ENCODE data around the gene RSPH9.
"Not testable (repeated sequence)": the region's sequence is repeated elsewhere in the genome, so short reads cannot be mapped to it uniquely, and the experiment has no call there.

Gene RSPH9

DNA sequence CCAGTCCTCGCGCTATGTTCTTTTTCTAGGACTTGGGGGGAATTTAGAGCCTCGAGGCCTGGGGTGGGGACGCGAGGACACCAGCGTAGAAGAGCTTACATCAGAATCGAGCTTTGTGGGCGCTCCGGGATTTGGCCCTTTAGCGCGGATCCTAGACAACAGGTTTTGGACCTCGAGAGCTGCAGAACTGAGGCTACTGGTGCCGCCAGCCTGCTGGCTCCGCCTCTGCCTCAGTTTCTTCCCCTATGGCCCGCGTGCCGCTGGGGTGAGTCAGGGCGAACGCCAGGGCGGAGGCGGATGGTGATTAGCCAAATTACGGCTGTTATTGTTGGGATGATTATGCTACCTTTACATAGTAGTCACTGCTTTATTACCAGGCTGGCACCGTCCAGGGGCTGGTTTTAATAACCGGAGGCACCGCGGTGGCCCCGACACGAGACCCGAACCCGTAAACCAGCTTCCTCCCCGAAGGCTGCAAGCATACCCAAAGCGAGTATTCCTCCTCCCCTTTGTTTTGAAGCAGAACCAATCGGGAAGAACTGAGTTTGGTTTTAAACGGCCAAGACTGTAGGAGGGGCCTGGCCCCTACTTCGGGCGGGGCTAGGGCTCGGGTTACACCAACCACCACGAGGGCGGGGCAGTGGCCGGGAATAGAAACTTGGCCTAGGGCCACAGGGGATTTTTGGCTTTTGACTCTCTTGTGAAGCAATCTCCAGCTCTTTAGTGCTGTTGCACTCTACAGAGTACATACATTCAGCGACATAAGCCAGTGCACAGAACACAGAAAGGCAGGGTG, 15.1 kb upstream of the RSPH9 start:
- DNase-seq: peak; percentile 96

DNA sequence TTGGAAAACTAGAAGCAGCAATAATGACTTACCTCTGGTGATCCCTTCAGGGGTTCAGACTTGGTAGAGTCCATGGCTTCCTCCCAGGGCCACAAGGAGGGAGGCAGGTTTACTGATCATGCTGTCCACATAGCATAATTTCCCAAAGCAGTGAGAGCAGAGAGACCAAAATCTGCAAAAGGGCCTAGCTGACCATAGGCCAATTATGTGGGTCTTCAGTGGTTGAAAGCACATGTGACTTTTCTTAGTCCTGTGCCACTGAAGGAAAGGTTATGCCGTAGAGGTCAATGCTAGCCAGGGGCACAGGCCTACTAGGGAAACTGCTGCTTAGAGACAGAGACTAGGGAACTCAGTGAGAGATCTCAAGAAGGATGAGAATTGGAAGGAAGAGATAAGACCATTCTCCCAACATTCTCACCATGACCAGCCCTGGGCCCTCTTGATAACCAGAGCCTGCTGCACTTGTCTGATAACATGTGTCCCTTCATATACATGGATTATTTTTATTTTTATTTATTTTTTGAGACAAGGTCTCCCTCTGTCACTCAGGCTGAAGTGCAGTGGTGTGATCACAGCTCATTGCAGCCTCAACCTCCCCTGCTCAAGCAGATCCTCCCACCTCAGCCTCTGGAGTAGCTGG, 13.7 kb upstream of the RSPH9 start:
- DNase-seq: no peak

GRCh38 chr6:43633002-43633401, 11.8 kb upstream of the RSPH9 start:
- not testable (repeated sequence) for DNase-seq

GRCh38 chr6:43634702-43635303, 10.0 kb upstream of the RSPH9 start:
- DNase-seq: no peak

DNA sequence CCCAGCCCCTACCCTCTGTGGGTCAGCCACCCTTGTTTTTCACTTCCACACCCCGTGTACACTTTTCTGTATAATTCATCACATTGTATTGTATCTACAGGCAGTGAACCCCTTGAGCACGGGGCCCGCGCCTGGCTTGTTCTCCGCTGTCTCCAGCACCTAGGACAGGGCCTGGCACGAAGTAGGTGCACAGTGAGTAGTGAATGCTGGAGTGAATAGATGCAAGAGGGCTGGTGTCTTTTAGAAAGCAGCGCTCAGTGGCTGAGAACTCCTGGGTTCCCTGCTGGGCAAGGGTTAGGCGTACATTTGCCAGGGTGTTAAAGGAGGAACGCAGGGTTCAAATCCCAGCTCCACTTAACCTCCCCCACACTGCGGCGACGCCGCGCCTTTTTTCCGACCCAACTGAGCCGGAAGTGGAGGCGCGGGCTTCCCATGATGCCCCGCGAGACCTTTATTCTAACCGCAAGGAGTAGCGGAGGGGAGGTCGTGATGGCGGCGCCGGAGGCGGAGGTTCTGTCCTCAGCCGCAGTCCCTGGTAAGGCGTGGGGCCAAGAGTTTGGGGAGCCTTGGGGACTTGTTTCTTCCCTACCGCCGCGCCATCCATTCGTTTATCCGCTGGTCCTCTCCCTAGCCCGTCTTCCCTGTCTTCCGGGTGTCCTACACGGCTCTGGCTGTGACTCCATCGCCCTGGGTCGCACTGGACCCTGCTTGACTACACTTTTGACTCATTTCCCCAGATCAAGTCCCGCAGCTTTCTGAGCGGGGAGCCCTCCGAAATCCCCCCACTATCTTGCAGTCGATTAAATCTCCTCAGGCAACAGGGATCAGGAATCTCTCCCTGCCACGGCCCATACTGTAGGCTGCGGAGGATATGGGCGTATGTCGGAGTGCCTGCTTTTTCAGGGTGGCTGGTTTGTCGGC, 9.2 kb upstream of the RSPH9 start, which contains the start of gene MAD2L1BP:
MAD2L1BP (plus strand) TSS at position 454 of the 921 bp plus-strand sequence; CDS start at position 490, 36 bp downstream.
- DNase-seq: peak; percentile 96

GRCh38 chr6:43636308-43636659, 8.6 kb upstream of the RSPH9 start:
- DNase-seq: peak; percentile 68

DNA sequence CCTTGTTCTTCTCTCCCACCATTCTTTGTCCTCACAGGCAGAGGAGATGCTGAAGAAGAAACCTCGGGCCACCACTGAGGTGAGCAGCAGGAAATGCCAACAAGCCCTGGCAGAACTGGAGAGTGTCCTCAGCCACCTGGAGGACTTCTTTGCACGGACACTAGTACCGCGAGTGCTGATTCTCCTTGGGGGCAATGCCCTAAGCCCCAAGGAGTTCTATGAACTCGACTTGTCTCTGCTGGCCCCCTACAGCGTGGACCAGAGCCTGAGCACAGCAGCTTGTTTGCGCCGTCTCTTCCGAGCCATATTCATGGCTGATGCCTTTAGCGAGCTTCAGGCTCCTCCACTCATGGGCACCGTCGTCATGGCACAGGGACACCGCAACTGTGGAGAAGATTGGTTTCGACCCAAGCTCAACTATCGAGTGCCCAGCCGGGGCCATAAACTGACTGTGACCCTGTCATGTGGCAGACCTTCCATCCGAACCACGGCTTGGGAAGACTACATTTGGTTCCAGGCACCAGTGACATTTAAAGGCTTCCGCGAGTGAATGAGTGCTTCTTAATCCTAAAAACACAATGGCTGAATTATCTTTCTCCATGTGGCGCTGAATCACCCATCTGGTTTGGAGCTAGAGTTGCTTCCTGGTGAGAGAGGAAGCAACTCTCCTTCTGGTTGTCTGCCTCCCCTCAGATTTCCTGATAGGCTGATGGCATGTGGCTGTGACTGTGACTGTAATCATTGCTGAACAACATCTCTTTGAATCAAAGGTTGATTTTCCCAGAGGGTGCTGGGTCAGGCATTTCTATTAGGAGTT, 4.6 kb upstream of the RSPH9 start:
- no peak for DNase-seq

- no peak for DNase-seq
Measured at GRCh38 chr6:43645613-43645964, 753 bp downstream of the RSPH9 start.

GRCh38 chr6:43647613-43648012, 2.8 kb downstream of the RSPH9 start:
- DNase-seq: no peak

- DNase-seq: no peak
Measured at GRCh38 chr6:43648248-43648647, 3.4 kb downstream of the RSPH9 start.

GRCh38 chr6:43652822-43653221, 8.0 kb downstream of the RSPH9 start:
- DNase-seq: not testable (repeated sequence)

GRCh38 chr6:43657221-43657802, 12.5 kb downstream of the RSPH9 start:
- DNase-seq: no peak

GRCh38 chr6:43658161-43658560, 13.3 kb downstream of the RSPH9 start:
- no peak for DNase-seq

- DNase-seq: not testable (repeated sequence)
Measured at GRCh38 chr6:43662948-43663347, 18.1 kb downstream of the RSPH9 start.

GRCh38 chr6:43665376-43665775, 20.5 kb downstream of the RSPH9 start:
- DNase-seq: no peak

DNA sequence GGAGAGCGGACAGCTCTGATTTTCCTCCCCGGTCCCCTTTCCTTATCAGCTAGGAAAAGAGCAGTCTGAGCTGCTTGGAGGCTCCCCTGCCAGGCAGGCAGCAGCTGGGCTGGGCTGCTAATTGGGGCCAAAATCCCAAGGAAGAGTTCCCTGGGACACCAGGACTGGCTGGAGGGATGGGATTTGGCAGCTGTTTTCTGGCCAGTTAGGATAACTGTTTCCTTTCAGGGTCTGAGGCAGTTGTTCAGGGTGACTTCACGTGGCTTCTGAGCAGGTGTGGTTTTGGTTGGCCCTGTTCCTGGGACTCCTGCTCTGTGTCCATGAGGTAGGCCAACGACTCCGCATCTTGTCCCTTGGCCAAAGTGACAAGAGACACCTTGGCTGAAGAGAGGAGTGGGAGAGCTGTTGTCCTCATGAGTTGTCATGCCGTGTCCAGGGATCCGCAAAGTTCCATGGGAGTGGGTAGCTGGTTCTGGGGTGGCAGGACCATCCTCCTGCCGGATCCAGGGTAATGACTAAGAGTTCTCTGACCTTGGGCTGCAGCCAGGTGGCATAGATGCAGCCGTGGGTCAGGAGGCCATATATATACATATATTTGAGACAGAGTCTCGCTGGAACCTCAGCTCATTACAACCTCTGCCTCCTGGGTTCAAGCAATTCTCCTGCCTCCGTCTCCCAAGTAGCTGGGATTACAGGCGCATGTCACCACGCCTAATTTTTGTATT, 21.5 kb downstream of the RSPH9 start:
- no peak for DNase-seq

DNA sequence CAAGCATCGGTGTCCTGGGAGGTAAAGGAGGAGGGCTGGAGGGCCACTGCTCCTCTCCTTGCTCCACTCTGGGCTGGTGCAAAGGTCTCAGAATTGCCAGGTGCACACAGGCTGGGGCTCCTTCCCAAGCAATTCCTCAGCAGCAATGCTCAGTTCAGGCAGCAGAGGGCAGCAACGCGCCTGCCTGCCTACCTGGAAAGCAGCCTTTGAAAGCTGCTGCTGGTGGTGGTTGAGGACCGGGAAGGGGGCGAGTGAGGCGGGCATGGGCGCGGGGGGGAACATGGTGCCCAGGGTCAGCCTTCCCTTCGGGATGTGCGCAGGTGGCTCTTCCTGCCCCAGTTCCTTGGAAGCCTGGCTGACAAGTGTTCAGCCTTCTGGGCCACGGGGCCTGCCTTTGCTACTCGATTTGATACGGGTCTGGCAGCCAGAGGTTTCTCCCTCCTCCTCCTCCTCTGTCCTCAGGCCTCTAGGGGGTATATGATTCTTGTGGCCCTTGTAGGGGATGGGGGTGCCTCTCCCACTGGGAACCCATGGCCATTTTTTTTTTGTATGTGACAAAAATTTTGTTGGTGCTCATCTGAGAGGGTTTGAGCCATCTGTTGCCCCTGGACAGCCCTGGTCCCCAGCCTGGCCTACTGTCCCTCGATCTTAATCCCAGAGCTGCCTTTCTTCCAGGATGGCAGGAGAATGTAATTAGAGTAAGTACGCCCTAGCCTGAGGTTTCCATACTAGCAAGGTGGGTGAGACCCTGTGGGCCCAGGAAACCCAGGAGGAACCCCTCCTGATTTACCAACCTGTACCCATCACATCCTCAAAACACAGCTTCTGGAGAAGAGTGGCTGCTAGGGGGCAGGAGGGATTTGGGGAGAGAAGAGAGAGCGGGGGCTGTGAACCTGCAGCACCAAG, 22.7 kb downstream of the RSPH9 start:
- DNase-seq: peak; percentile 93

- peak; percentile 76 for DNase-seq
Measured at GRCh38 chr6:43668151-43669028, 23.6 kb downstream of the RSPH9 start.

All from activated effector memory CD4-positive, alpha-beta T cell treated with anti-CD3 and anti-CD28 coated beads, Interleukin-2, amount 50 U/mL, for 16 hours (primary cell).